ENCODE results near the gene GATD1. TPM values are rescaled to one million over a fixed set of nuclear protein-coding genes. Genes with fewer than 3 reads are reported as not detected.

The GATD1 gene
- total and polyA plus RNA-seq, 10 of the 15 experiments (the other 5 are each of a cell fraction or from before 2014, with no cell fraction given): 1.2 to 92.6 (median 22.3) TPM

DNA sequence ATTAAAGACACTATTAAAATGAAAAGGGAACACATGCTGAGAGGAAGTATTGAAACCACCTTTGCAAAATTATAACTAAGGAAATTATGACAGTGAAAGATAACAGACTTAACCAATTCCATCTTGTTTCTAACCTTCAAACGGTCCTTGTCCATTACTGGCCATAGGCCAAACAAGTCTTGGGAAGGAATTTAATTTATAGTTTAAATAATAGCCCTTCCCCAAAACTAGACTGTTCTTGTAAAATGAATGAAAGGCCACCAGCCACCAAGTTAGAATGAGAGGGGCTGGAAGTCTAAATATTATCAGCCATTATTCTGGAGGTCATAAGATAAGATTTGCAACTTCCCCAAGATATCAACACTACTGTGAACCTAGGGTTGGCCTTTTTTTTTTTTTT is 31.9 kb downstream of the GATD1 start:
- Histone ChIP-seq H2AFZ (ENCODE audit: control insufficient read depth, low read depth, low read length) (no peak overlapping the region), H3K27ac (ENCODE audit: control insufficient read depth, insufficient read depth) (no peak overlapping the region), H3K79me2 (ENCODE audit: control insufficient read depth, insufficient read depth, low read length) (peaks cover 31% of the 10 kb centered on the region), H3K9me3 (replicated peaks; ENCODE audit: control insufficient read depth, insufficient read depth, low read length) (no peaks in the 10 kb centered on the region), H3K4me3 (no peak overlapping the region), H3K9ac (ENCODE audit: control insufficient read depth, insufficient read depth, low read length) (no peak overlapping the region), H3K36me3 (ENCODE audit: control insufficient read depth in 2 of 2, insufficient read depth in 2 of 2, low read length in 1 of 2) (no peaks in the 10 kb centered on the region), H4K20me1 (ENCODE audit: control insufficient read depth, insufficient read depth) (peaks cover 2% of the 10 kb centered on the region; the same call in 1 of the 2 replicates), H3K27me3 (replicated peaks in 1 of 2; ENCODE audit: control insufficient read depth in 2 of 2, insufficient read depth in 2 of 2, low read length in 1 of 2) (no peaks in the 10 kb centered on the region), H3K4me2 (ENCODE audit: control insufficient read depth, insufficient read depth) (no peak overlapping the region), H3K4me1 (ENCODE audit: control insufficient read depth, insufficient read depth, low read length) (peaks cover 4% of the 10 kb centered on the region)
- 50% methylated on average over 1 of the region's 1 CpG for WGBS (ENCODE audit: insufficient coverage, insufficient replicate concordance, low lambda C conversion rate, missing lambda C conversion rate)
- ATAC-seq (no peak), DNase-seq (ENCODE audit: low read depth, low spot score) (no peak), FAIRE-seq (no peak)
- RAD21 ChIA-PET (ENCODE audit: unreplicated experiment): no interaction called here
- no peak for TF ChIP-seq ZNF274 (IDR thresholded peaks at IDR 0.05; ENCODE audit: insufficient read depth, insufficient read length)
- TF ChIP-seq, protein P1, sequence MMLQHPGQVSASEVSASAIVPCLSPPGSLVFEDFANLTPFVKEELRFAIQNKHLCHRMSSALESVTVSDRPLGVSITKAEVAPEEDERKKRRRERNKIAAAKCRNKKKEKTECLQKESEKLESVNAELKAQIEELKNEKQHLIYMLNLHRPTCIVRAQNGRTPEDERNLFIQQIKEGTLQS (IDR thresholded peaks at IDR 0.05; ENCODE audit: borderline replicate concordance, extremely low read depth, low read depth, low read length): no peak
- TF ChIP-seq NFXL1 (IDR thresholded peaks at IDR 0.05; ENCODE audit: borderline replicate concordance): no peak
- TF ChIP-seq REST (IDR thresholded peaks at IDR 0.05; ENCODE audit: low read depth, low read length): no peak
- TF ChIP-seq, protein P2, sequence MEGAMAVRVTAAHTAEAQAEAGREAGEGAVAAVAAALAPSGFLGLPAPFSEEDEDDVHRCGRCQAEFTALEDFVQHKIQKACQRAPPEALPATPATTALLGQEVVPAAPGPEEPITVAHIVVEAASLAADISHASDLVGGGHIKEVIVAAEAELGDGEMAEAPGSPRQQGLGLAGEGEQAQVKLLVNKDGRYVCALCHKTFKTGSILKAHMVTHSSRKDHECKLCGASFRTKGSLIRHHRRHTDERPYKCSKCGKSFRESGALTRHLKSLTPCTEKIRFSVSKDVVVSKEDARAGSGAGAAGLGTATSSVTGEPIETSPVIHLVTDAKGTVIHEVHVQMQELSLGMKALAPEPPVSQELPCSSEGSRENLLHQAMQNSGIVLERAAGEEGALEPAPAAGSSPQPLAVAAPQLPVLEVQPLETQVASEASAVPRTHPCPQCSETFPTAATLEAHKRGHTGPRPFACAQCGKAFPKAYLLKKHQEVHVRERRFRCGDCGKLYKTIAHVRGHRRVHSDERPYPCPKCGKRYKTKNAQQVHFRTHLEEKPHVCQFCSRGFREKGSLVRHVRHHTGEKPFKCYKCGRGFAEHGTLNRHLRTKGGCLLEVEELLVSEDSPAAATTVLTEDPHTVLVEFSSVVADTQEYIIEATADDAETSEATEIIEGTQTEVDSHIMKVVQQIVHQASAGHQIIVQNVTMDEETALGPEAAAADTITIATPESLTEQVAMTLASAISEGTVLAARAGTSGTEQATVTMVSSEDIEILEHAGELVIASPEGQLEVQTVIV (IDR thresholded peaks at IDR 0.05; ENCODE audit: borderline replicate concordance, partially characterized antibody): no peak
- no peak for TF ChIP-seq CBX5 (IDR thresholded peaks at IDR 0.05; ENCODE audit: low read depth)
- no peak for TF ChIP-seq HDGF (IDR thresholded peaks at IDR 0.05)
- TF ChIP-seq SIX5 (IDR thresholded peaks at IDR 0.05; ENCODE audit: low read depth, low read length, severe bottlenecking): no peak
- TF ChIP-seq STAT1 (conservative IDR thresholded peaks at IDR 0.05): no peak
- TF ChIP-seq ZSCAN29 (IDR thresholded peaks at IDR 0.05): no peak
- no peak for TF ChIP-seq PBX3 (IDR thresholded peaks at IDR 0.05; ENCODE audit: insufficient replicate concordance, low read depth, low read length)
- TF ChIP-seq TAF1 (IDR thresholded peaks at IDR 0.05; ENCODE audit: borderline replicate concordance, low read depth, low read length): no peak
- TF ChIP-seq PKNOX1 (IDR thresholded peaks at IDR 0.05): no peak
- intact Hi-C loops (cut with micrococcal nuclease; ENCODE audit: unreplicated experiment) (loop anchor here (5.0 kb wide), 1 partner anchor 52 kb away; the partner anchor contains the start of gene SLC25A22), in situ Hi-C loops (cut with MboI) (no loop called here)
- CTCF ChIA-PET: interaction anchor here (1.0 kb wide), 1 partner anchor 21 kb away, joined by 3 read pairs; no protein-coding TSS in a partner anchor
- SMC1A ChIA-PET (ENCODE audit: uncharacterized antibody, unreplicated experiment): interaction anchor here (0.7 kb wide), 1 partner anchor 237 kb away, joined by 3 read pairs; no protein-coding TSS in a partner anchor
- BruUV-seq (replicated peaks): no TSS peak
- POLR2A ChIA-PET: interaction anchor here (0.7 to 0.9 kb wide), 3 partner anchors 52 to 157 kb away, joined by 3 to 4 read pairs (median 3); no protein-coding TSS in a partner anchor

Data from GM12878 (cell line).